ENCODE results near the gene CTIF.

DNA sequence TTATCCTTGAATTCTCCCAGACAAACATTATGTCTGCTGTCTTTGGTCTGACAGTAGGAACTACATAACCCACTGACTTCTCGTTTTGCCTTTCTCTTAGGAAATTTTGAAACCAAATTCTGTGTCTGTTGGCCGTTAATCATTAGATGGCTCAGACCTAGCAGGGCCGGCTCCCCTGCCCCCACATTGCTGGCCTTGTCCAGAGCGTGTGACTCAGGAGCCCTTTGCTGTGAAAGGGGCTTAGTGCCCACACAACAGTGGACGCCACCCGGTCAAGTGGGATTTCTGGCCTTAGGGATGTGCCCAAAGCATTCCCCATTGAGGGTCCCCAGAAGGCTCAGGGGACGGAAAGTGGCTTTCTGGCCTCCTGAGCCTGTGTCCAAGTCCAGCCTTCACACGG is 137.5 kb downstream of the CTIF start:
- TF ChIP-seq, protein P1, sequence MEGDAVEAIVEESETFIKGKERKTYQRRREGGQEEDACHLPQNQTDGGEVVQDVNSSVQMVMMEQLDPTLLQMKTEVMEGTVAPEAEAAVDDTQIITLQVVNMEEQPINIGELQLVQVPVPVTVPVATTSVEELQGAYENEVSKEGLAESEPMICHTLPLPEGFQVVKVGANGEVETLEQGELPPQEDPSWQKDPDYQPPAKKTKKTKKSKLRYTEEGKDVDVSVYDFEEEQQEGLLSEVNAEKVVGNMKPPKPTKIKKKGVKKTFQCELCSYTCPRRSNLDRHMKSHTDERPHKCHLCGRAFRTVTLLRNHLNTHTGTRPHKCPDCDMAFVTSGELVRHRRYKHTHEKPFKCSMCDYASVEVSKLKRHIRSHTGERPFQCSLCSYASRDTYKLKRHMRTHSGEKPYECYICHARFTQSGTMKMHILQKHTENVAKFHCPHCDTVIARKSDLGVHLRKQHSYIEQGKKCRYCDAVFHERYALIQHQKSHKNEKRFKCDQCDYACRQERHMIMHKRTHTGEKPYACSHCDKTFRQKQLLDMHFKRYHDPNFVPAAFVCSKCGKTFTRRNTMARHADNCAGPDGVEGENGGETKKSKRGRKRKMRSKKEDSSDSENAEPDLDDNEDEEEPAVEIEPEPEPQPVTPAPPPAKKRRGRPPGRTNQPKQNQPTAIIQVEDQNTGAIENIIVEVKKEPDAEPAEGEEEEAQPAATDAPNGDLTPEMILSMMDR (IDR thresholded peaks at IDR 0.05) = no peak
- no peak for TF ChIP-seq POLR2A (IDR thresholded peaks at IDR 0.05)
